Measurements from ENCODE around the gene PGAM2. TPM values are rescaled to one million over a fixed set of nuclear protein-coding genes. Genes with fewer than 3 reads are reported as not detected.
"Not testable (repeated sequence)": the region's sequence is repeated elsewhere in the genome, so short reads cannot be mapped to it uniquely, and the experiment has no call there.

Gene PGAM2
- total RNA-seq, 1 donor from 2014 or later = 0.44 TPM

DNA sequence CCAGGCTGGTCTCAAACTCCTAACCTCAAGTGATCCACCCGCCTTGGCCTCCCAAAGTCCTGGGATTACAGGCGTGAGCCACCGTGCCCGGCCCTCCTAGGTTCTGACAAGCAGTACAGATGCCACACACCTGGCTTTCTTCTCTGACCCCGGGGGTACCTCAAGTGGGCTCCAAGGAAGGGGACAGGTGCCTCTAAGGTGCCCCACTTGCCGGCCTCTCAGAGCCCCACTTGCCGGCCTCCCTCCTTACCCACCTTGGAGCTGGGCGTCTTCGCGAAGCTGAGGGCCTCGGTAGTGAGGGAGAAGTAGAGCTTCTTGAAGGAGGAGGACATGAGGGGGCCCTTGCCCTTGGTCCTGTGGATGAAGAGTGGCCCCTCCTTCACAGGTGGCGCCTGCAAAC, 26.8 kb downstream of the PGAM2 start:
- ATAC-seq; H3K9me3 ChIP-seq; H3K27me3 ChIP-seq (ENCODE audit: low read depth); H3K4me1 ChIP-seq; intact Hi-C loops (cut with DNase I); DNase-seq; H3K27ac ChIP-seq; H3K36me3 ChIP-seq: not testable (repeated sequence)
- peak overlapping the region; percentile 23 for H3K4me3 ChIP-seq

DNA sequence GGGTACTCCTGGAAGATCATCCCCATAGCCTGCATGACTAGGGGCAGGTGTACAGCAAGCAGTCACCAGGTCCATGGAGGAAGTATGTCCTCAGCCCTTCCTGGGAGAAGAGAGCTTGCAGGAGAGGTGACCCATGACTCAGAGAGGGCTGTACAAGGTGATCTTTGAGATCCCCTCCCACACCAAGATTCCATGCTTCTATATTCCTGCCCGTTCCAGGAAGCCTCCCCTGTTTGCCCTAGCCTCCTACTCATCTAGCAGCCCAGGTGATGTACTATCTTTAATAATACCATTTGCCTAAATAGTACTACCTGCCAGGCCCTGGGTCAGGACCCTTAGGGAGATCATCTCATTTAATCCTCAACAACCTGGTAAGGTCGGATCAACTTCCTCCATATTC, 27.4 kb downstream of the PGAM2 start:
- H3K4me1 ChIP-seq; H3K27ac ChIP-seq; DNase-seq; H3K4me3 ChIP-seq; intact Hi-C loops (cut with DNase I); H3K27me3 ChIP-seq (ENCODE audit: low read depth); ATAC-seq; H3K36me3 ChIP-seq; H3K9me3 ChIP-seq: not testable (repeated sequence)

DNA sequence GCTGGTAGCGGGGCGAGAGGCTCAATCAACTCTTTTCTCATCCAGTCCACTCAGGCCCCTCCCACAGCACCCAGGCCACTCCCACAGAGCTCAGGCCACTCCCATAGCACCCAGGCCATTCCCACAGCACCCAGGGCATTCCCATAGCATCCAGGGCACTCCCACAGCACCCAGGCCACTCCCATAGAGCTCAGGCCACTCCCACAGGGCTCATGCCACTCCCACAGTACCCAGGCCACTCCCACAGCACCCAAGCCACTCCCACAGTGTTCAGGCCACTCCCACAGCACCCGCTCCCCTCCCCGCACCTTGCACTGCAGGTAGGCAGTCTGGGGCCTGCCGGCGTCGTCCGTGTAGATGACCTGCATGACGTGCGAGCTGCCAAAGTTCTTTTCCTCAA, 29.0 kb downstream of the PGAM2 start:
- H3K4me3 ChIP-seq; H3K27me3 ChIP-seq (ENCODE audit: low read depth); H3K4me1 ChIP-seq; H3K36me3 ChIP-seq; H3K27ac ChIP-seq; DNase-seq; H3K9me3 ChIP-seq; intact Hi-C loops (cut with DNase I): not testable (repeated sequence)
- ATAC-seq = peak; percentile 27 to 28

DNA sequence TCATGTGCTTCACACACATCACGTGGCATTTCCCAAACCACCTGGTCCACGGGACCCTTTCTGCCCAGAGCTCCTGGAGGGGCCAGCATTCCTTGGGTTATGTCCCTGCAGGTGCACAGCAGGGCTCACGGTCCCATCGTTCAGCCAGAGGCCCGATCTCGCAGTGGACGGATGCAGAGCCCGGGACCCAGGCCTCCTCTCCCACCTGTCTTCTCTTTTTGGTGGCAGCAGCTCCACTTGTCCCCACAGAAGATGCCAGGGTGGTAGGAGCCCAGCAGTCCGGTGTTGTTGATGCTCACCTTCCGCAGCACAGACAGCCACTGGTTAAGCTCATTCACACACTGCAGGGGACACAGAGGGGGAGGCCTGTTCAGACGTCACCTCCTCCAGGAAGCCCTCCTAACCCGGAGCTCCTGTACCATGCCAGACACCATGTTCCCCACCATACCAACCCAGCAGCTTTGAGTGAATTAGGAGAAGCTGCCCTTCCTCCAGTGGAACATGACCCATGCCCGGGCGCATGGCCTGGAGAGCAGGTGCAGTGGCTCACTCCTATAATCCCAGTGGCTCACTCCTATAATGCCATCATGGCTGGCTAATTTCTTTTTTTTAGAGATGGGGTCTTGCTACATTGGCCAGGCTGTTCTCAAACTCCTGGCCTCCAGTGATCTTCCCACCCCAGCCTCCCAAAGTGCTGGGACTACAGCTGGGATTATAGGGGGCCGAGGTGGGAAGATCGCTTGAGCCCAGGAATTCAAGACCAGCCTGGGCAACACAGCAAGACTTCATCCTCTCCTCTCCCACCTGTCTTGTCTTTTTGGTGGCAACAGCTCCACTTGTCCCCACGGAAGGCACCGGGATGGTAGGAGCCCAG, 31.2 kb downstream of the PGAM2 start:
- H3K4me1 ChIP-seq; ATAC-seq; intact Hi-C loops (cut with DNase I); H3K4me3 ChIP-seq; H3K9me3 ChIP-seq; H3K27me3 ChIP-seq (ENCODE audit: low read depth); H3K36me3 ChIP-seq; H3K27ac ChIP-seq; DNase-seq: not testable (repeated sequence)

DNA sequence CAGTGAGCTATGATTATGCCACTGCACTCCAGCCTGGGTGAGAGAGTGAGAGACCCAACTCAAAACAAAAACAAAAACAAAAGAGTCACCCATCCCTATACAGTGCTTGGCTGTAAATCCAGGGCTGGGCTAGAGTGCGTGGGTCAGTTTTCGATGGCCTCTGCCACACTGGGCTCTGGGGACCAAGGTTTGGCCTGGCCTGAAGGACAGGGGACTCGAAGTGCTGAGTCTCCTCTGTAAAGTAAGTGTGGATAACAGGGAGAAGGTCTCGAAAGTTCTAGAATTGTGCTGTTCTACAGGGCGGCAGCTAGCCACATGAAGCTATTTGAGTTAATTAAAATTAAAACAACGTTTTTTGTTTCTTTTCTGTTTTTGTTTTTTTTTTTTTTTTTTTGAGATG, 33.3 kb downstream of the PGAM2 start:
- H3K36me3 ChIP-seq; DNase-seq; H3K4me3 ChIP-seq; intact Hi-C loops (cut with DNase I); H3K27ac ChIP-seq; H3K27me3 ChIP-seq (ENCODE audit: low read depth); ATAC-seq; H3K9me3 ChIP-seq; H3K4me1 ChIP-seq: not testable (repeated sequence)

DNA sequence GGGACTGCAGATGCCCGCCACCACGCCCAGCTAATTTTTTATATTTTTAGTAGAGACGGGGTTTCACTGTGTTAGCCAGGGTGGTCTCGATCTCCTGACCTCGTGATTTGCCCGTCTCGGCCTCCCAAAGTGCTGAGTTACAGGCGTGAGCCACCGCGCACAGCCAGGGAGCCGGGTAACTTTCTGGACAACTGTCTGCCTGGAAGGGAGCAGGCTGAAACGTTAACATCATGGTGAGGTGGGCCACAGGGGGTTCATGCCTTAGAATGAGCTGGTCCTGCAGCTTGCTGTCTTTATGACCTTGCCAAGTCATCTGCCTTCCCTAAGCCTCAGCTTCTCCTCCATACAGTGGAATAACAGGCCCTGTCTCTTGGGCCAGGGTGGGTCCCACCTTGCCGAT, 34.0 kb downstream of the PGAM2 start:
- H3K36me3 ChIP-seq; H3K4me1 ChIP-seq; H3K4me3 ChIP-seq; H3K27me3 ChIP-seq (ENCODE audit: low read depth); intact Hi-C loops (cut with DNase I); ATAC-seq; DNase-seq; H3K27ac ChIP-seq; H3K9me3 ChIP-seq: not testable (repeated sequence)

DNA sequence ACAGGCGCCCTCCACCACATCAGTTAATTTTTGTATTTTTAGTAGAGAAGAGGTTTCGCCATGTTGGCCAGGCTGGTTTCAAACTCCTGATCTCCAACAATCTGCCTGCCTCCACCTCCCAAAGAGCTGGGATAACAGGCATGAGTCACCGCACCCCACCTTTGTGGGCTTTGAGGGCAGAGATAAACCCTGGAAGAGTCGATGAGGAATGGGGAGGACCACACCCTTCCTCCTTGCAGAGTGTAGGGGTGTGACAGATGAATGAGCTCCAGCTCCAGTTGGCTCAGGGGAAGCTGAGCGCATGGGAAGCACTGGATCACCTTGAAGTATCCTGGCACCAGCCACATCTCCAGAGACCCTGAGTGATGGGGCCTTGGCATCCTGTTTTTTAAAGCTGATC, 35.3 kb downstream of the PGAM2 start:
- ATAC-seq = peak in 1 of 2 donors; percentile 16
- H3K27me3 ChIP-seq (ENCODE audit: low read depth); intact Hi-C loops (cut with DNase I); H3K27ac ChIP-seq; H3K9me3 ChIP-seq; H3K4me3 ChIP-seq; DNase-seq; H3K36me3 ChIP-seq; H3K4me1 ChIP-seq: not testable (repeated sequence)

DNA sequence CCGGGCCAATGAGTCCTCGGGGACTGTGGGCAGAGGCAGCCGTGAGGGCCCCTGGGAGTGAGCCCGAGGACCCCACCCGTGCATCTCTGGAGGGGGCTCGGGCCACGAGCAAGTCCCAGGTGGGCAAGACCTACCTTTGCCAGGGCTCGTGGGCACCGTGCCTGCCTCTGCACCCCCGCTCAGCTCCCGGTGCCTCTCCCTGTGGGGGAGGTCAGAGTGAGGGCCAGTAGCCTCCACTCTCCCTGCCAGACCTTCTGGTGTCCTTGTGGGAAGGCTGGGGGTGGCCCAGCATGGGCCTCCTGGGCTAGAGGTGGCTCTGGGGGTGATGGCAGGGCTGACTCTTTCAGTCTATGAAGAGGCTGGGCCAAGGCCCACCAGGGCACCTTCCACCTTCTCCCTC, 35.9 kb downstream of the PGAM2 start:
- H3K27ac ChIP-seq; H3K36me3 ChIP-seq; H3K9me3 ChIP-seq; H3K27me3 ChIP-seq (ENCODE audit: low read depth); DNase-seq; H3K4me3 ChIP-seq; intact Hi-C loops (cut with DNase I); H3K4me1 ChIP-seq: not testable (repeated sequence)
- peak; percentile 10 for ATAC-seq

DNA sequence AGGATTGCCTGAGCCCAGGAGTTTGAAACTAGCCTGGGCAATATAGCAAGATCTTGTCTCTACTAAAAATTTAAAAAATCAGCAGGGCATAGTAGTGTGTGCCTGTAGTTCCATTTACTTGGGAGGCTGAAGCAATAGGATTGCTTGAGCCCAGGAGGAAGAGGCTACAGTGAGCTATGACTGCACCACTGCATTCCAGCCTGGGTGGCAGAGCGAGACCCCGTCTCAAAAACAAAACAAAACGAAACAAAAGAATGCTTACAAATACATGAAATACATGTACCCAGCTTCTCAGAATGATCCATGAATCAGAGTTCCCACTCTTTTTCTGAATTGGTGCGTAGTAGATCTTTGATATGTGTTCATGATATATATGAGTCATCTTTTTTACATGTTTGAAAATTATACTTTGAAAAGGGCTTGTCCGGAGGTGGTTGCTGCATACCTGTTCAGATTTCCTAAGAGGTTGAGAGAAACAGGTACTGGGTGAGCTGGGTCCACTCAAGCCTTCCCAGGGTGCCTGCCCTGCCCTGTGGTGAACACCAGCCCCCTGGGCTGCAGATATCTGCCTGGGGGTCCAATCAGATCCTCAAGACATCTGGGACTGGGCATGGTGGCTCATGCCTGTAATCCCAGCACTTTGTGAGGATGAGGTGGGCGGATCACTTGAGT, 42.4 kb downstream of the PGAM2 start:
- ATAC-seq; H3K27ac ChIP-seq; H3K4me3 ChIP-seq; DNase-seq; intact Hi-C loops (cut with DNase I); H3K36me3 ChIP-seq; H3K9me3 ChIP-seq; H3K27me3 ChIP-seq (ENCODE audit: low read depth): not testable (repeated sequence)
- H3K4me1 ChIP-seq = peaks cover 10% of the 10 kb centered on the region

DNA sequence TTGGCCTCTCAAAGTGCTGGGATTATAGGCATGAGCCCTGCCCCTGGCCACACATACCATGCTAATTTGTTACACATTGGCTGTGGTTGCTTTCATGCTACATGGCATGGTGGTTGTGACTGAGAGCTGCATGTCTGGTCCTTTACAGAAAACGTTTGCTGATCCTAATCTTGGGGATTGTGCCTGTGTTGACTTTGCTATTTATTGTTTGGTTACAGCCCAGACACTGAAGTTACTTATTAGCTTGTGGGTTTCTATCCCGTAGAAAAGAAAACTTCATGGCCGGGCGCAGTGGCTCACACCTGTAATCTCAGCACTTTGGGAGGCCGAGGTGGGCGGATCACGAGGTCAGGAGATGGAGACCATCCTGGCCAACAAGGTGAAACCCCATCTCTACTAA, 43.3 kb downstream of the PGAM2 start:
- ATAC-seq; intact Hi-C loops (cut with DNase I); H3K36me3 ChIP-seq; H3K27ac ChIP-seq; DNase-seq; H3K27me3 ChIP-seq (ENCODE audit: low read depth); H3K4me3 ChIP-seq; H3K9me3 ChIP-seq: not testable (repeated sequence)
- peaks cover 13% of the 10 kb centered on the region for H3K4me1 ChIP-seq

DNA sequence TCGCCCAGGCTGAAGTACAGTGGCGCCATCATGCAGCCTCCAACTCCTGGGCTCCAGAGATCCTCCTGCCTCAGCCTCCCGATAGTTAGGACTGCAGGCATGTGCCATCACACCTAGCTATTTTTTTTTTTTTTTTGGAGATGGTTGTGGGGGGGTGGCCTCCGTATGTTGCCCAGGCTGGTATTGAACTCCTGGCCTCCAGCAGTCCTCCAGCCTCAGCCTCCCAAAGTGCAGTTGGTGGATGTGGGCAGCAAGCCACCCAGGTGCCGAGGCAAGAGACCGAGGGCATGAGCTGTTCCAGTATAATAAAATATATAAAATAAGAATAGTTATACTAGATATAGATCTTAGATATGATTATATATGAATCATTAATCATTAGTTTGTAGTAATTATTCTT, 45.5 kb downstream of the PGAM2 start:
- H3K36me3 ChIP-seq; H3K27me3 ChIP-seq (ENCODE audit: low read depth); ATAC-seq; H3K4me3 ChIP-seq; intact Hi-C loops (cut with DNase I); DNase-seq; H3K9me3 ChIP-seq: not testable (repeated sequence)
- peaks cover 13% of the 10 kb centered on the region for H3K4me1 ChIP-seq
- H3K27ac ChIP-seq = peak overlapping the region; percentile 76

All from lower lobe of right lung (tissue), 2 donors.